Fibroblast of pulmonary artery (primary cell): ENCODE data around the gene TNRC18.
"Not testable (repeated sequence)": the region's sequence is repeated elsewhere in the genome, so short reads cannot be mapped to it uniquely, and the experiment has no call there.

Source experiments
- DNase-seq: peaks from one replicate; pipeline ENCODE4 v3.0.0-alpha.2; 2010; ENCODE audit warnings: low read depth
- H3K4me3 ChIP-seq: replicated peaks from 2 replicates; pipeline ENCODE4 v1.5.1; 2011; ENCODE audit warnings: low read depth, mild to moderate bottlenecking, control low read depth, low read length, moderate library complexity
- CTCF ChIP-seq: IDR thresholded peaks from 2 replicates; pipeline ENCODE4 v1.5.1; 2011; ENCODE audit warnings: mild to moderate bottlenecking, control low read depth, low read length, inconsistent platforms; ENCODE audit errors: missing control alignments

The TNRC18 gene

GRCh38 chr7:5363729-5364128 is 59.9 kb downstream of the TNRC18 start:
- no peak for DNase-seq
- no peak overlapping the region for H3K4me3 ChIP-seq
- TF ChIP-seq CTCF: no peak

GRCh38 chr7:5362466-5362865 is 61.2 kb downstream of the TNRC18 start:
- TF ChIP-seq CTCF: no peak
- no peak for DNase-seq
- no peak overlapping the region for H3K4me3 ChIP-seq

- DNase-seq: no peak
- TF ChIP-seq CTCF: no peak
- H3K4me3 ChIP-seq: no peak overlapping the region
Observed at GRCh38 chr7:5361446-5362127, 62.0 kb downstream of the TNRC18 start.

- TF ChIP-seq CTCF: no peak
- H3K4me3 ChIP-seq: no peak overlapping the region
- no peak for DNase-seq
Observed at GRCh38 chr7:5360971-5361370, 62.7 kb downstream of the TNRC18 start.

- DNase-seq: no peak
- no peak overlapping the region for H3K4me3 ChIP-seq
Observed at GRCh38 chr7:5360451-5360850, 63.2 kb downstream of the TNRC18 start.

GRCh38 chr7:5360021-5360420 is 63.6 kb downstream of the TNRC18 start:
- not testable (repeated sequence) for DNase-seq, H3K4me3 ChIP-seq

More at GRCh38 chr7:5360451-5360850, 63.2 kb downstream of the TNRC18 start:
- TF ChIP-seq CTCF: no peak

- no peak for DNase-seq
- H3K4me3 ChIP-seq: no peak overlapping the region
- no peak for TF ChIP-seq CTCF
Observed at GRCh38 chr7:5359344-5359743, 64.3 kb downstream of the TNRC18 start.
